Gastrocnemius medialis (tissue), 4 donors: ENCODE results near the gene SYVN1. TPM values are rescaled to one million over a fixed set of nuclear protein-coding genes. Genes with fewer than 3 reads are reported as not detected.
A peak's percentile ranks its signal among the peaks of the same experiment; 100 is the strongest.

Source experiments
- ATAC-seq, 2 donors: fragments of 150-250 bp; one replicate each; pipeline ENCODE4 v1.9.1; 2016
- DNase-seq, 2 donors: peaks; one replicate each; pipeline ENCODE4 v3.0.0-alpha.2; 2019
- H3K27ac ChIP-seq, 4 donors: fragments of 200-600 bp; sonication (generic); 1 replicate in 1 of 4; 2 replicates in 3 of 4; pipeline ENCODE4 v1.5.1; 2016 to 2018; ENCODE audit warnings: mild to moderate bottlenecking in 2 of 4, moderate library complexity in 1 of 4
- H3K27me3 ChIP-seq, 3 donors: fragments of 200-600 bp; sonication (generic) in 2 of 3; 1 replicate in 1 of 3; 2 replicates in 2 of 3; pipeline versions ENCODE4 v1.5.1 to v1.6.0; 2016 to 2019; ENCODE audit warnings: mild to moderate bottlenecking in 1 of 3, moderate library complexity in 1 of 3
- H3K36me3 ChIP-seq, 2 donors: fragments of 200-600 bp; sonication (generic) in 1 of 2; one replicate each; pipeline ENCODE4 v1.5.1; 2017 to 2018
- H3K4me1 ChIP-seq, 2 donors: fragments of 200-600 bp; sonication (generic) in 1 of 2; one replicate each; pipeline ENCODE4 v1.5.1; 2016 to 2017; ENCODE audit warnings: mild to moderate bottlenecking in 2 of 2
- H3K4me3 ChIP-seq, 4 donors: fragments of 200-600 bp; sonication (generic) in 3 of 4; 1 replicate in 1 of 4; 2 replicates in 3 of 4; pipeline ENCODE4 v1.5.1; 2016 to 2019; ENCODE audit warnings: mild to moderate bottlenecking in 2 of 4
- H3K9me3 ChIP-seq, 3 donors: fragments of 200-600 bp; sonication (generic) in 2 of 3; 1 replicate in 1 of 3; 2 replicates in 2 of 3; pipeline ENCODE4 v1.5.1; 2016 to 2019
- CTCF ChIP-seq, 5 experiments: fragments of 450-650 bp in 3 of 5; fragments of 200-600 bp in 2 of 5; sonication (generic) in 2 of 5; IDR thresholded peaks in 4 of 5; conservative IDR thresholded peaks in 1 of 5; 1 replicate in 4 of 5; 2 replicates in 1 of 5; pipeline ENCODE4 v1.5.1; 2016 to 2019; ENCODE audit warnings: antibody characterized with exemption in 5 of 5, mild to moderate bottlenecking in 3 of 5, moderate library complexity in 3 of 5
- POLR2A ChIP-seq, 2 donors: fragments of 450-650 bp; IDR thresholded peaks; one replicate each; pipeline ENCODE4 v1.6.1; 2017; ENCODE audit warnings: antibody characterized with exemption in 2 of 2, mild to moderate bottlenecking in 2 of 2, moderate library complexity in 2 of 2
- in situ Hi-C, 4 donors: fragments of 200-750 bp; cut with MboI; loops; one replicate each; pipeline versions ENCODE4 v1.15.0 to v1.8.0; 2017; ENCODE audit warnings: low sequenced_read_pairs in 4 of 4
- intact Hi-C: fragments of 100-400 bp; cut with DNase I; formaldehyde crosslinking; loops from one replicate; pipeline ENCODE4 v1.15.1; 2023; ENCODE audit warnings: low total_unique reads
- total RNA-seq, 4 donors: library from RNA; depleted of rRNA; stranded (reverse); fragments of >200 nt; gene quantifications; one replicate each; pipeline versions ENCODE4 v1.1.0 to v1.2.3, GENCODE V29; 2016

SYVN1 gene
- total RNA-seq: 10 to 100 TPM; 24.6 to 77.5 (median 37.3) TPM

- H3K4me1 ChIP-seq: peaks cover 27 to 29% of the 10 kb centered on the region in 2 donors
- peak within 1 kb of the TSS; percentile 87 to 99 (median 98) for H3K27ac ChIP-seq
- TF ChIP-seq CTCF (IDR thresholded peaks at IDR 0.05 in 4 of 5, conservative IDR thresholded peaks at IDR 0.05 in 1 of 5) (peak in 1 of 5 experiments; percentile 24), POLR2A (IDR thresholded peaks at IDR 0.05) (peak; percentile 97 to 98)
- DNase-seq (peak; percentile 83 to 89), ATAC-seq (peak; percentile 82 to 84)
- in situ Hi-C loops: no loop called here
- intact Hi-C loops: loop anchor here (1.0 kb wide), 2 partner anchors 12 to 22 kb away; partner anchors contain the start of genes FAU and MRPL49
- no peaks in the 10 kb centered on the region for H3K27me3 ChIP-seq
- no peaks in the 10 kb centered on the region for H3K9me3 ChIP-seq
- peaks cover 0 to 35% of the 10 kb centered on the region in 2 donors for H3K36me3 ChIP-seq
- peak within 1 kb of the TSS; percentile 84 to 99 (median 92) for H3K4me3 ChIP-seq
Measured at GRCh38 chr11:65134240-65134951, at the start of gene SYVN1. Gene SYVN1 (minus strand): TSS chr11:65134519. CDS start chr11:65133601, 918 bp downstream.

GRCh38 chr11:65183201-65183891, 49.0 kb upstream of the SYVN1 start:
- no peak for ATAC-seq
- H3K27ac ChIP-seq: peak overlapping the region; percentile 93 to 99 (median 98)
- in situ Hi-C loops: loop anchor here in 3 of 4 donors (5.0 kb wide), 1 partner anchor 71 kb away; the partner anchor contains the start of gene TM7SF2 (in 3 of the 3)
- no peak for DNase-seq
- intact Hi-C loops: loop anchor here (5.0 kb wide), 2 partner anchors 41 to 171 kb away; partner anchors contain the start of gene ARL2
- no peak for TF ChIP-seq CTCF (IDR thresholded peaks at IDR 0.05 in 4 of 5, conservative IDR thresholded peaks at IDR 0.05 in 1 of 5)
- no peak for TF ChIP-seq POLR2A (IDR thresholded peaks at IDR 0.05)
- H3K9me3 ChIP-seq: no peaks in the 10 kb centered on the region
- no peaks in the 10 kb centered on the region for H3K27me3 ChIP-seq
- peak overlapping the region in 1 of 4 donors; percentile 99 for H3K4me3 ChIP-seq
- peaks cover 0 to 24% of the 10 kb centered on the region in 2 donors for H3K36me3 ChIP-seq
- peaks cover 18 to 25% of the 10 kb centered on the region in 2 donors for H3K4me1 ChIP-seq

GRCh38 chr11:65182258-65183170, 48.2 kb upstream of the SYVN1 start:
- peak; percentile 45 to 54 for ATAC-seq

More at GRCh38 chr11:65182258-65183170, 48.2 kb upstream of the SYVN1 start:
- Histone ChIP-seq H3K4me1 (peaks cover 18 to 25% of the 10 kb centered on the region in 2 donors), H3K27me3 (no peaks in the 10 kb centered on the region), H3K9me3 (no peaks in the 10 kb centered on the region), H3K4me3 (peak overlapping the region; percentile 85 to 99 (median 92)), H3K27ac (peak overlapping the region; percentile 93 to 99 (median 98)), H3K36me3 (peaks cover 0 to 16% of the 10 kb centered on the region in 2 donors)
- peak; percentile 35 to 67 for DNase-seq
- in situ Hi-C loops: loop anchor here in 3 of 4 donors (5.0 kb wide), 1 partner anchor 70 kb away; the partner anchor contains the start of gene TM7SF2 (in 3 of the 3)
- TF ChIP-seq POLR2A (IDR thresholded peaks at IDR 0.05): peak in 1 of 2 donors; percentile 26
- TF ChIP-seq CTCF (IDR thresholded peaks at IDR 0.05 in 4 of 5, conservative IDR thresholded peaks at IDR 0.05 in 1 of 5): no peak
- intact Hi-C loops: loop anchor here (5.0 kb wide), 2 partner anchors 40 to 170 kb away; partner anchors contain the start of gene ARL2
